Gastrocnemius medialis (tissue), 4 donors: ENCODE results near the gene MAGEF1. TPM values are rescaled to one million over a fixed set of nuclear protein-coding genes. Genes with fewer than 3 reads are reported as not detected.

Experiments
- ATAC-seq, 2 donors: fragments of 150-250 bp; one replicate each; pipeline ENCODE4 v1.9.1; 2016
- DNase-seq, 2 donors: peaks; one replicate each; pipeline ENCODE4 v3.0.0-alpha.2; 2019
- H3K27ac ChIP-seq, 4 donors: fragments of 200-600 bp; sonication (generic); 1 replicate in 1 of 4; 2 replicates in 3 of 4; pipeline ENCODE4 v1.5.1; 2016 to 2018; ENCODE audit warnings: mild to moderate bottlenecking in 2 of 4, moderate library complexity in 1 of 4
- H3K27me3 ChIP-seq, 3 donors: fragments of 200-600 bp; sonication (generic) in 2 of 3; 1 replicate in 1 of 3; 2 replicates in 2 of 3; pipeline versions ENCODE4 v1.5.1 to v1.6.0; 2016 to 2019; ENCODE audit warnings: mild to moderate bottlenecking in 1 of 3, moderate library complexity in 1 of 3
- H3K36me3 ChIP-seq, 2 donors: fragments of 200-600 bp; sonication (generic) in 1 of 2; one replicate each; pipeline ENCODE4 v1.5.1; 2017 to 2018
- H3K4me1 ChIP-seq, 2 donors: fragments of 200-600 bp; sonication (generic) in 1 of 2; one replicate each; pipeline ENCODE4 v1.5.1; 2016 to 2017; ENCODE audit warnings: mild to moderate bottlenecking in 2 of 2
- H3K4me3 ChIP-seq, 4 donors: fragments of 200-600 bp; sonication (generic) in 3 of 4; 1 replicate in 1 of 4; 2 replicates in 3 of 4; pipeline ENCODE4 v1.5.1; 2016 to 2019; ENCODE audit warnings: mild to moderate bottlenecking in 2 of 4
- H3K9me3 ChIP-seq, 3 donors: fragments of 200-600 bp; sonication (generic) in 2 of 3; 1 replicate in 1 of 3; 2 replicates in 2 of 3; pipeline ENCODE4 v1.5.1; 2016 to 2019
- CTCF ChIP-seq, 5 experiments: fragments of 450-650 bp in 3 of 5; fragments of 200-600 bp in 2 of 5; sonication (generic) in 2 of 5; IDR thresholded peaks in 4 of 5; conservative IDR thresholded peaks in 1 of 5; 1 replicate in 4 of 5; 2 replicates in 1 of 5; pipeline ENCODE4 v1.5.1; 2016 to 2019; ENCODE audit warnings: antibody characterized with exemption in 5 of 5, mild to moderate bottlenecking in 3 of 5, moderate library complexity in 3 of 5
- POLR2A ChIP-seq, 2 donors: fragments of 450-650 bp; IDR thresholded peaks; one replicate each; pipeline ENCODE4 v1.6.1; 2017; ENCODE audit warnings: antibody characterized with exemption in 2 of 2, mild to moderate bottlenecking in 2 of 2, moderate library complexity in 2 of 2
- in situ Hi-C, 4 donors: fragments of 200-750 bp; cut with MboI; loops; one replicate each; pipeline versions ENCODE4 v1.15.0 to v1.8.0; 2017; ENCODE audit warnings: low sequenced_read_pairs in 4 of 4
- intact Hi-C: fragments of 100-400 bp; cut with DNase I; formaldehyde crosslinking; loops from one replicate; pipeline ENCODE4 v1.15.1; 2023; ENCODE audit warnings: low total_unique reads
- total RNA-seq, 4 donors: library from RNA; depleted of rRNA; stranded (reverse); fragments of >200 nt; gene quantifications; one replicate each; pipeline versions ENCODE4 v1.1.0 to v1.2.3, GENCODE V29; 2016

MAGEF1 gene
- total RNA-seq, 4 donors from 2014 or later, result 9.5 to 19.9 (median 14.8) TPM

- H3K36me3 ChIP-seq, result no peaks in the 10 kb centered on the region
- H3K4me3 ChIP-seq, result peak overlapping the region in 1 of 4 donors; percentile 10
- in situ Hi-C loops, result no loop called here
- no peaks in the 10 kb centered on the region for H3K9me3 ChIP-seq
- peak overlapping the region; percentile 23 to 59 (median 52) for H3K27ac ChIP-seq
- TF ChIP-seq POLR2A (IDR thresholded peaks at IDR 0.05), result no peak
- TF ChIP-seq CTCF (IDR thresholded peaks at IDR 0.05 in 4 of 5, conservative IDR thresholded peaks at IDR 0.05 in 1 of 5), result no peak
- H3K4me1 ChIP-seq, result peaks cover 11 to 30% of the 10 kb centered on the region in 2 donors
- ATAC-seq (peak in 1 of 2 donors; percentile 50), DNase-seq (peak in 1 of 2 donors; percentile 32)
- intact Hi-C loops, result no loop called here
- H3K27me3 ChIP-seq, result no peaks in the 10 kb centered on the region
Observed at GRCh38 chr3:184687363-184688015, 24.4 kb downstream of the MAGEF1 start.

GRCh38 chr3:184685646-184686045 lies 26.2 kb downstream of the MAGEF1 start:
- no peak overlapping the region for H3K27ac ChIP-seq
- intact Hi-C loops, result no loop called here
- no peak for DNase-seq
- no peak overlapping the region for H3K4me3 ChIP-seq
- in situ Hi-C loops, result no loop called here
- H3K36me3 ChIP-seq, result no peaks in the 10 kb centered on the region
- no peaks in the 10 kb centered on the region for H3K27me3 ChIP-seq
- peaks cover 11 to 21% of the 10 kb centered on the region in 2 donors for H3K4me1 ChIP-seq
- H3K9me3 ChIP-seq, result no peaks in the 10 kb centered on the region
- no peak for ATAC-seq
- TF ChIP-seq POLR2A (IDR thresholded peaks at IDR 0.05) (no peak), CTCF (IDR thresholded peaks at IDR 0.05 in 4 of 5, conservative IDR thresholded peaks at IDR 0.05 in 1 of 5) (no peak)

- DNase-seq (no peak), ATAC-seq (no peak)
- Histone ChIP-seq H3K36me3 (no peaks in the 10 kb centered on the region), H3K27ac (no peak overlapping the region), H3K9me3 (no peaks in the 10 kb centered on the region), H3K27me3 (no peaks in the 10 kb centered on the region), H3K4me3 (no peak overlapping the region), H3K4me1 (peaks cover 11 to 21% of the 10 kb centered on the region in 2 donors)
- TF ChIP-seq CTCF (IDR thresholded peaks at IDR 0.05 in 4 of 5, conservative IDR thresholded peaks at IDR 0.05 in 1 of 5) (no peak), POLR2A (IDR thresholded peaks at IDR 0.05) (no peak)
- intact Hi-C loops (no loop called here), in situ Hi-C loops (no loop called here)
Observed at GRCh38 chr3:184685055-184685454, 26.8 kb downstream of the MAGEF1 start.

- Histone ChIP-seq H3K36me3 (no peaks in the 10 kb centered on the region), H3K27me3 (no peaks in the 10 kb centered on the region), H3K27ac (no peak overlapping the region), H3K4me1 (peaks cover 11 to 21% of the 10 kb centered on the region in 2 donors), H3K9me3 (no peaks in the 10 kb centered on the region), H3K4me3 (no peak overlapping the region)
- no peak for TF ChIP-seq POLR2A (IDR thresholded peaks at IDR 0.05)
- no peak for TF ChIP-seq CTCF (IDR thresholded peaks at IDR 0.05 in 4 of 5, conservative IDR thresholded peaks at IDR 0.05 in 1 of 5)
- intact Hi-C loops, result no loop called here
- in situ Hi-C loops, result no loop called here
- ATAC-seq, result no peak
- DNase-seq, result no peak
Observed at GRCh38 chr3:184683900-184684560, 27.8 kb downstream of the MAGEF1 start.
